A673 (cell line): Measurements from ENCODE around the gene CCND2. TPM values are rescaled to one million over a fixed set of nuclear protein-coding genes. Genes with fewer than 3 reads are reported as not detected.

Source experiments
- BruUV-seq: library from RNA; stranded (reverse); fragments of 400-500 nt; replicated peaks from 2 replicates; lab custom pipeline; 2021; lab: Mats Ljungman, UMichigan
- CTCF ChIA-PET: fragments of 300-600 bp; sonication (Branson Sonifier 250); formaldehyde crosslinking; loops from one replicate; lab custom pipeline; 2022; ENCODE audit warnings: antibody characterized with exemption; lab: Charles Lee
- POLR2A ChIA-PET: fragments of 300-600 bp; sonication (Branson Sonifier 250); formaldehyde crosslinking; loops from one replicate; lab custom pipeline; 2022; ENCODE audit warnings: antibody characterized with exemption; ENCODE audit not compliant: low non-redundant PET; lab: Charles Lee
- DNase-seq: peaks from one replicate; pipeline ENCODE4 v3.0.0-alpha.2; 2015; ENCODE audit warnings: low spot score
- H3K27ac ChIP-seq: fragments of 200-600 bp; sonication (generic); 2 replicates; pipeline ENCODE4 v1.5.1; 2016; ENCODE audit warnings: mixed run types, low read depth, mild to moderate bottlenecking, mixed read lengths, antibody characterized with exemption, low read length; ENCODE audit not compliant: poor library complexity, severe bottlenecking
- H3K27me3 ChIP-seq: fragments of 200-600 bp; sonication (generic); replicated peaks from 2 replicates; pipeline ENCODE4 v1.6.1; 2017; ENCODE audit warnings: mixed run types, low read depth, mild to moderate bottlenecking, mixed read lengths, antibody characterized with exemption, low read length; ENCODE audit not compliant: insufficient read depth, poor library complexity
- H3K36me3 ChIP-seq: fragments of 200-600 bp; sonication (generic); 2 replicates; pipeline ENCODE4 v1.6.1; 2016; ENCODE audit warnings: mixed run types, mild to moderate bottlenecking, mixed read lengths, antibody characterized with exemption, low read length; ENCODE audit not compliant: insufficient read depth, poor library complexity, severe bottlenecking
- H3K4me1 ChIP-seq: fragments of 200-600 bp; sonication (generic); 2 replicates; pipeline ENCODE4 v1.6.1; 2017; ENCODE audit warnings: mixed run types, mild to moderate bottlenecking, mixed read lengths, antibody characterized with exemption, low read length; ENCODE audit not compliant: insufficient read depth, poor library complexity, severe bottlenecking
- H3K4me3 ChIP-seq: fragments of 200-600 bp; sonication (generic); 2 replicates; pipeline ENCODE4 v1.5.1; 2016; ENCODE audit warnings: low read depth, mixed run types, mild to moderate bottlenecking, mixed read lengths, low read length; ENCODE audit not compliant: poor library complexity, severe bottlenecking
- H3K9me3 ChIP-seq: fragments of 200-600 bp; sonication (generic); 2 replicates; pipeline ENCODE4 v1.6.1; 2016; ENCODE audit warnings: mixed run types, low read depth, mild to moderate bottlenecking, mixed read lengths, antibody characterized with exemption, low read length; ENCODE audit not compliant: poor library complexity, severe bottlenecking
- EZH2 ChIP-seq: fragments of 200-600 bp; sonication (generic); IDR thresholded peaks from 2 replicates; pipeline ENCODE4 v1.6.1; 2017; ENCODE audit warnings: borderline replicate concordance, low read depth, mild to moderate bottlenecking, mixed read lengths, antibody characterized with exemption, low read length; ENCODE audit not compliant: poor library complexity, severe bottlenecking
- intact Hi-C: fragments of 100-400 bp; cut with micrococcal nuclease; formaldehyde crosslinking; loops from one replicate; pipeline ENCODE4 v1.10.0; 2022; ENCODE audit not compliant: unreplicated experiment
- total RNA-seq: library from RNA; stranded (reverse); gene quantifications from 2 replicates; pipeline ENCODE4 v1.2.3, GENCODE V29; 2021
- TF ChIP-seq, protein P1 (sequence below): fragments of 300-800, 200-600 bp; sonication (generic); conservative IDR thresholded peaks from 2 replicates; pipeline ENCODE4 v1.5.1; 2017; ENCODE audit warnings: low read depth, mild to moderate bottlenecking, antibody characterized with exemption, low read length, moderate library complexity, mixed read lengths

CCND2 gene
- total RNA-seq, 1 experiment from 2014 or later = 2.6 TPM

GRCh38 chr12:4227046-4227445 is 46.5 kb upstream of the CCND2 start:
- DNase-seq = no peak
- CTCF ChIA-PET = no interaction called here
- Histone ChIP-seq H3K36me3 (no peaks in the 10 kb centered on the region), H3K9me3 (peaks cover 4% of the 10 kb centered on the region), H3K27me3 (peaks cover 14% of the 10 kb centered on the region), H3K4me1 (no peaks in the 10 kb centered on the region), H3K4me3 (no peak overlapping the region), H3K27ac (no peak overlapping the region)
- TF ChIP-seq EZH2 = no peak
- TF ChIP-seq, protein P1, sequence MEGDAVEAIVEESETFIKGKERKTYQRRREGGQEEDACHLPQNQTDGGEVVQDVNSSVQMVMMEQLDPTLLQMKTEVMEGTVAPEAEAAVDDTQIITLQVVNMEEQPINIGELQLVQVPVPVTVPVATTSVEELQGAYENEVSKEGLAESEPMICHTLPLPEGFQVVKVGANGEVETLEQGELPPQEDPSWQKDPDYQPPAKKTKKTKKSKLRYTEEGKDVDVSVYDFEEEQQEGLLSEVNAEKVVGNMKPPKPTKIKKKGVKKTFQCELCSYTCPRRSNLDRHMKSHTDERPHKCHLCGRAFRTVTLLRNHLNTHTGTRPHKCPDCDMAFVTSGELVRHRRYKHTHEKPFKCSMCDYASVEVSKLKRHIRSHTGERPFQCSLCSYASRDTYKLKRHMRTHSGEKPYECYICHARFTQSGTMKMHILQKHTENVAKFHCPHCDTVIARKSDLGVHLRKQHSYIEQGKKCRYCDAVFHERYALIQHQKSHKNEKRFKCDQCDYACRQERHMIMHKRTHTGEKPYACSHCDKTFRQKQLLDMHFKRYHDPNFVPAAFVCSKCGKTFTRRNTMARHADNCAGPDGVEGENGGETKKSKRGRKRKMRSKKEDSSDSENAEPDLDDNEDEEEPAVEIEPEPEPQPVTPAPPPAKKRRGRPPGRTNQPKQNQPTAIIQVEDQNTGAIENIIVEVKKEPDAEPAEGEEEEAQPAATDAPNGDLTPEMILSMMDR = no peak
- intact Hi-C loops = no loop called here
- BruUV-seq = no TSS peak
- POLR2A ChIA-PET = no interaction called here

DNA sequence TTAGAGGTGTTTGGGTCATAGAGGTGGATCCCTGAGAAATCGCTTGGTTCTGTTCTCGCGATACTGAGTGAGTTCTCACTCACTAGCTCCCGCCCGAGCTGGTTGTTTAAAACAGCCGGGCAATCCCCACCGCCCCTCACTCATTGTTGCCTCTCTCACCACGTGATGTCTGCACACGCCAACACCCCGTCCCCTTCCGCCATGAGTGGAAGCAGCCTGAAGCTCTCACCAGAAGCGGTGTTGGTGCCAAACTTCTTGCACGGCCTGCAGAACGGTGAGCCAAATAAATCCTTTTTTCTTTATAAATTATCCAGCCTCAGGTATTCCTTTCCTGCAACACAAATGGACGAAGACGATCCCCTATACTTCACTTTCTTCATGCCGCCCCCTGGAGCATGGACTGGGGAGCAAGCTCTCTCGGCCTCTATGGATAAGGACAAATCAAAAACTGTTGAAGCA is 45.4 kb upstream of the CCND2 start:
- H3K9me3 ChIP-seq = no peaks in the 10 kb centered on the region
- CTCF ChIA-PET = no interaction called here
- no TSS peak for BruUV-seq
- no peaks in the 10 kb centered on the region for H3K36me3 ChIP-seq
- POLR2A ChIA-PET = no interaction called here
- no peak for DNase-seq
- H3K27ac ChIP-seq = no peak overlapping the region
- H3K4me3 ChIP-seq = no peak overlapping the region
- intact Hi-C loops = no loop called here
- H3K27me3 ChIP-seq = peaks cover 21% of the 10 kb centered on the region
- TF ChIP-seq EZH2 = no peak
- TF ChIP-seq, protein P1 = no peak
- no peaks in the 10 kb centered on the region for H3K4me1 ChIP-seq

DNA sequence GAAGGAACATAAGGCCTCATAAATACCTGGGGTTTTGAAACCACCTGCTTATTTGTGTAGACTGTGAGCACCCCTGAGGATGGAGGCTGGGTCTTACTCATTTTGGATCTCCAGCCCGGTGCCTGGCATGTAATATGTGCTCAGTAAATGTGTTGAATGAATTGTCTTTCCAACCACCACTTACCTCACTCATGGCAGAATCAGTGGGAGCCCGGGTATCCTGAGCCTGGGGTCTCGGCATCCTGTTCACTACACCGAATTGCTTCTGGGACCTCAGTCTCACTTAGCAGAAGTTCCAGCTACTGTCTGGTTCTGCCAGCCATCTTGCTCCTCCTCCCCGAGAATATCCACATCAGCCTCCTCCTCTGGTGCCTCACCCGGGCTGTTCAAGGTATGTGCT is 43.0 kb upstream of the CCND2 start:
- DNase-seq = no peak
- no TSS peak for BruUV-seq
- Histone ChIP-seq H3K9me3 (no peaks in the 10 kb centered on the region), H3K27ac (no peak overlapping the region), H3K4me1 (no peaks in the 10 kb centered on the region), H3K36me3 (no peaks in the 10 kb centered on the region), H3K27me3 (peaks cover 38% of the 10 kb centered on the region), H3K4me3 (no peak overlapping the region)
- TF ChIP-seq, protein P1 = no peak
- TF ChIP-seq EZH2 = no peak
- intact Hi-C loops = no loop called here
- POLR2A ChIA-PET = no interaction called here
- CTCF ChIA-PET = no interaction called here
